Ureter (tissue), 1 donor: ENCODE data around the gene ZNF205. TPM values are rescaled to one million over a fixed set of nuclear protein-coding genes. Genes with fewer than 3 reads are reported as not detected.
"Not testable (repeated sequence)": the region's sequence is repeated elsewhere in the genome, so short reads cannot be mapped to it uniquely, and the experiment has no call there.

ENCODE experiments used
- DNase-seq: peaks from one replicate; pipeline ENCODE4 v3.0.0-alpha.2; 2020; ENCODE audit warnings: low spot score
- total RNA-seq: library from RNA; stranded (reverse); gene quantifications from one replicate; pipeline ENCODE4 v1.2.4, GENCODE V29; 2023
- donor health status: DM: yes; HTN: yes; CAD: no.

Gene ZNF205
- total RNA-seq, 1 donor from 2014 or later: 8.2 TPM

DNA sequence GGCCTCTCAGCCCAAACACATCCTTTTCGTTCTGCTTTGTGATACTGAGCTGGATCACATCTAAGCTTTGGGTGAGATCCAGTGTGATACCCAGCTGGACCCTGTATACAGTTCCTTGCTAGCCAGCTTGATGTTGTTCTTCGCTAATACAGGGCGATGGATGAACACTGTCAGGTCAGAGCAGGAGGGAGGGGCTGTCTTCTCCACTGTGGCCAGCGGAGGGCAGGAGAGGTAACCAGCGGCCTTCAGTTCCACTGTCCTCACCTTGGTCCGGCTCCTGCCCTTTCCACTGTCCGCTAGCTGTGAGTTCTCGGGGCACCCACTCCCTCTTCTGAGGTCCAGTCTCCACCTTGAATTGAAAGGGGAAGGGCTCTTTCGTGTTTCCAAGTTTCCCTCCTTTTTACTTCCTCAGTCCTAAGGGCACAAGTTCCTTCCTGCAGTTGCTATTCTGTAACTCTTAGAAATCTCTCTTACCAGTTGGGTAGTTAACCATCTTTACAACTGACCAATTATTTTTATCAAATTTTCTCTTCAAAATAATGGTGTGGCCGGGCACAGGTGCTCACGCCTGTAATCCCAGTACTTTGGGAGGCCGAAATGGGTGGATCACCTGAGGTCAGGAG, 19.5 kb downstream of the ZNF205 start:
- no peak for DNase-seq

- no peak for DNase-seq
These were observed 21.5 kb downstream of the ZNF205 start for GRCh38 chr16:3133844-3134243.

- DNase-seq: peak; percentile 97
These were observed 22.1 kb downstream of the ZNF205 start, which contains the start of gene ZNF213 for GRCh38 chr16:3134338-3135125. Gene ZNF213, plus strand, starts transcription at chr16:3135029. Its CDS starts 2,252 bp downstream, at chr16:3137281.

DNA sequence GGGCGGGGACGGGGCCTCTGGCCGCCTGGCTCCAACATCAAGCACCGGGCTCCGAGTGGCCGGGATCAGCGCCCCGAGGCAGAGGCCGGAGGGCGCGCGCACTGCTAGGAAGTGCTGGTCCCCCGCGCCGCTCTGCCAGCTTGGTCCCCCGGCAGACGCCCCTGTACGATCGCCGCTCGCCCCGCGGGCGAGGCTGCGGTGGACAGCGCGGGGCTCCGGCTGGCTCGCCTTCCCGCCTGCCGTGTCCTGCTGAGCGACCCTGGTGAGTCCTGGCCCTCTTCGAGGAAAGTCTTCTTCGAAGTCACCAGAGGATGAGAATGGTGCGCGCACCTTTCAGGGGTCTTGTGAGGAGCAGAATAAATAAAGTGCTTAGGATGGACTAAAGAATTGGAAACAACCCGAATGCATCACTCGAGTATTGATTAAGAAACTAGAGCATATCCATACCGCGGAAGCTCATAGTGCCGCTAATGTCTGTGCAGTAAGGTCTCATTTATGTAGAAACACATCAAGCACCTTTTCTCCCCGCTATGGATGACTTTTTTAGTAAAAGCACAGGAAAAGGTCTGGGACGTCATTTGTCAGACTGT, 22.8 kb downstream of the ZNF205 start:
- no peak for DNase-seq

- no peak for DNase-seq
These were observed 24.9 kb downstream of the ZNF205 start for GRCh38 chr16:3137267-3137666.

DNA sequence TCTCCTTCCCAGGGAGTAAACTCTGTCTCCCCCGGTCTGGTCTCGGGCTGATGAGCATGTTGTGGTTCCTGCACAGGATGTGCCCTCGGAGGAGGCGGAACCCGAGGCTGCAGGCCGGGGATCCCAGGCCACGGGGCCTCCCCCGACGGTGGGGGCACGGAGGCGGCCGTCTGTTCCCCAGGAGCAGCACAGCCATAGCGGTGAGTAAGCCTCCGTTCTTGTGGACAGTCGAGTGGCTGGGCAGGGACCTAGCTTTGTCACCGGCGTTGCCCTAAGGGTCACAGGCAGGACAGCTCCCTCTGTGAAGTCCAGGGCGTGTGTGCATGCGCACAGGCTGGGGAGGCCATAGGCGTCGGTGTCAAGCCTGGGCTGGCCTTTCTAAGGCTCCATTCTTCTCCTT, 26.0 kb downstream of the ZNF205 start:
- no peak for DNase-seq

DNA sequence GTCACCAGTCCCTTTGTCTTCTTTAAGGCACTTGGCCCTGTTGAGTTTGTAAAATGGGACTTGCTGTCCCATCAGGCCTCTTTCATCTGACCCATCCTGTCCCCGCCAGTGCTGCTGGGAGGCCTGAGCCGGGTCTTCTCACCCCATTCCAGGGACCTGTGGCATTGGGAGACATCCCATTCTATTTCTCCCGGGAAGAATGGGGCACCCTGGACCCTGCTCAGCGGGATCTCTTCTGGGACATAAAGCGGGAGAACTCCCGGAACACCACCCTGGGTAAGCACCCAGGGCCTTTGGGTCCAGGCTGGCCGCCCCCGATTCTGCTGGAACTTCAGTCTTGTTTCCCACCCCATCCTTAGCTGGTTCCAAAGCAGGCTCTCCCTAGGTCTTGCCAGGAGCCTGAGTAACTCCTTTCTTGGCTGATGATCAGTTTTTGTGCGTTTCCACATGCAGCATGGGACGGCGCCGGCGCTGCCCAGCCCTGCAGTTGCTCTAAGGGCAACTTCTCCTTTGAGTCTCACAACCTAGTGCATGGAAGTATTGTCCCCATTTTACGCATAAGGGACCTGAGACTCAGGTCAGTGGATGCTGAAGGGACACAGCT, 26.5 kb downstream of the ZNF205 start:
- no peak for DNase-seq

DNA sequence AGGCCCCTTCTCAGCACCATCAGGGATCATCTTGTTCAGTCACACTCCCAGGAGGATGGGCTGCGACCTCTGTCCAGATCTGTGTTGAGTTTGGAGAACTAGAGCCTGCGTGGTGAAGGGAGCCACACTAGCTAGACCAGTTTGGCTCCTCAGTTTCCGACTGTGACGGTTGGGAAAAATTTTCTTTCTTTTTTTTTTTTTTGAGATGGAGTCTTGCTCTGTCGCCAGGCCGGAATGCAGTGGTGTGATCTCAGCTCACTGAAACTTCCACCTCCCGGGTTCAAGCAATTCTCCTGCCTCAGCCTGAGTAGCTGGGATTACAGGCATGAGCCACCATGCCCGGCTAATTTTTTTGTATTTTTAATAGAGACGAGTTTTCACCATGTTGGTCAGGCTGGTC, 27.2 kb downstream of the ZNF205 start:
- not testable (repeated sequence) for DNase-seq

DNA sequence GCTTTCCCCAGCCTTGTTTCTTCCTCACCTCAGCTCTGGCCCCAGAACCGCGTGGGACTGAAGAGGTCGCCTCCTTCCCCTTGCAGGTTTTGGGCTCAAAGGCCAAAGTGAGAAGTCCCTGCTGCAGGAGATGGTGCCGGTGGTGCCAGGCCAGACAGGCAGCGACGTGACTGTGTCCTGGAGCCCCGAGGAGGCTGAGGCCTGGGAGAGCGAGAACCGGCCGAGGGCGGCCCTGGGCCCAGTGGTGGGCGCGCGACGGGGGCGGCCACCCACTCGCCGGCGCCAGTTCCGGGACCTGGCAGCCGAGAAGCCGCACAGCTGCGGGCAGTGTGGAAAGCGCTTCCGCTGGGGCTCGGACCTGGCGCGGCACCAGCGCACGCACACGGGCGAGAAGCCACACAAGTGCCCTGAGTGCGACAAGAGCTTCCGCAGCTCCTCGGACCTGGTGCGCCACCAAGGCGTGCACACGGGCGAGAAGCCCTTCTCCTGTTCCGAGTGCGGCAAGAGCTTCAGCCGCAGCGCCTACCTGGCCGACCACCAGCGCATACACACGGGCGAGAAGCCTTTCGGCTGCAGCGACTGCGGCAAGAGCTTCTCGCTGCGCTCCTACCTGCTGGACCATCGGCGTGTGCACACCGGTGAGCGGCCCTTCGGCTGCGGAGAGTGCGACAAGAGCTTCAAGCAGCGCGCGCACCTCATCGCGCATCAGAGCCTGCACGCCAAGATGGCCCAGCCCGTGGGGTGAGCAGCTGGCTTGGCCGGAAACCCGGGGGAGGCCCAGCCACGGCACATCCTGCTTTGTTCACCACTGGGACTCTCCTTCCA, 28.4 kb downstream of the ZNF205 start:
- DNase-seq: no peak

DNA sequence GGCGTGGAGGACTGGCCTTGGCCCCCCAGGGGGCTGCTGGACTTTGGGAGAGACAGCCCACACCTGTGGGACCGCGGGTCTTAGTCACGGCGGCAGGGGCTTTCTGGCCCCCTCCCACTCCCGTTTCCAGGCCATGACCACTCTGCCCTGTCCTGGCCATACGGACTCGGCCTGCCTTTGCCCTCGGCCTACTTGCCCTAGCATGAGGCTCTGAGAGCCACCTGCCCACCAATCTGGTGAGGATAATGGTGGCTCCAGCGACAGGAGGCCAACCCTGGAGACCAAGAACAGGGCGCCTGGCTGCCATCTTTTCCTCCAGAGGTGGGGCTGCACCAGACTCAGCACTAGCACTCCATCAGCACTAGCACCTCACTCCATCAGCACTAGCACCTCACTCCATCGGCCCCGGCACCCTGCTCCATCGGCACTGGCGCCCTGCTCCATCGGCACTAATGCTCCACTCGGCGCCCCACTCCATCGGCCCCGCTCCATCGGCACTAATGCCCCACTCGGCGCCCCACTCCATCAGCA, 29.5 kb downstream of the ZNF205 start:
- DNase-seq: no peak

GRCh38 chr16:3142327-3142726, 29.9 kb downstream of the ZNF205 start:
- DNase-seq: no peak

- DNase-seq: no peak
These were observed 30.4 kb downstream of the ZNF205 start for GRCh38 chr16:3142770-3143169.

DNA sequence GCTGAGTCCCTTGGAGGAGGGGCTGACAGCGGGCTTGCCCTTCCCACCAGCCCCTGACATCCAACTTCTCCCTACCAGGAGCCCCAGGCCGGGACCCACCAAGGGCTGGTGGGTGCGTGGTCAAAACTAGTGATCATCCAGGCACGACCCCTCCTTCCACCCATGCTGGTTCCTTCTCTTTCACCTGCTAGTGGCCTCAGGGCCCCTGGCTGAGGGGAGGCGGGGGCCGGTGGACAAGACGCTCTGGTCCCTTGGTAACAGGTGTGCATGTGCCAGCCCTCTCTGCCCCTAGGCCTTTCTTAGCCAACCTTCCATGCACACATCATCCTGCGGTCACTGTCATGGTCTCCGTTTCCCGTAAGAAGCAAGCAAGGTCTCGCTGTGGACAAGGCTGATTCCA, 30.8 kb downstream of the ZNF205 start:
- DNase-seq: no peak

GRCh38 chr16:3143598-3144320, 31.4 kb downstream of the ZNF205 start:
- DNase-seq: no peak

GRCh38 chr16:3144321-3144983, 32.1 kb downstream of the ZNF205 start:
- no peak for DNase-seq

GRCh38 chr16:3145151-3145550, 32.8 kb downstream of the ZNF205 start:
- no peak for DNase-seq

- DNase-seq: no peak
These were observed 33.3 kb downstream of the ZNF205 start for GRCh38 chr16:3145660-3146059.

GRCh38 chr16:3147046-3147756, 34.8 kb downstream of the ZNF205 start:
- DNase-seq: no peak

- DNase-seq: no peak
These were observed 35.3 kb downstream of the ZNF205 start for GRCh38 chr16:3147757-3148104.
